AG09319 (cell line): ENCODE measurements around the gene CD300A.
"Not testable (repeated sequence)": the region's sequence is repeated elsewhere in the genome, so short reads cannot be mapped to it uniquely, and the experiment has no call there.

Source experiments
- DNase-seq: peaks from one replicate; pipeline ENCODE4 v3.0.0-alpha.2; 2010; ENCODE audit warnings: low read depth; ENCODE audit errors: extremely low read depth
- CTCF ChIP-seq: IDR thresholded peaks from 2 replicates; pipeline ENCODE4 v1.5.1; 2011; ENCODE audit warnings: low read depth, mild to moderate bottlenecking, inconsistent platforms, low read length, moderate library complexity

The CD300A gene

GRCh38 chr17:74502861-74503260, 36.4 kb downstream of the CD300A start:
- no peak for TF ChIP-seq CTCF
- DNase-seq = no peak

GRCh38 chr17:74503949-74504348, 37.5 kb downstream of the CD300A start:
- not testable (repeated sequence) for DNase-seq

- no peak for TF ChIP-seq CTCF
- DNase-seq = no peak
Observed at GRCh38 chr17:74508156-74508555, 41.7 kb downstream of the CD300A start.

GRCh38 chr17:74512036-74512435, 45.6 kb downstream of the CD300A start:
- no peak for TF ChIP-seq CTCF
- no peak for DNase-seq

- TF ChIP-seq CTCF = no peak
- DNase-seq = no peak
Observed at GRCh38 chr17:74512624-74513091, 46.2 kb downstream of the CD300A start.

GRCh38 chr17:74513987-74514631, 47.7 kb downstream of the CD300A start:
- no peak for DNase-seq
- TF ChIP-seq CTCF = no peak

- DNase-seq = no peak
- TF ChIP-seq CTCF = no peak
Observed at GRCh38 chr17:74514632-74515334, 48.3 kb downstream of the CD300A start.
